Small intestine (tissue), 16 donors: Measurements from ENCODE around the gene C1orf232. TPM values are rescaled to one million over a fixed set of nuclear protein-coding genes. Genes with fewer than 3 reads are reported as not detected.

Source experiments
- DNase-seq, 2 donors: peaks; one replicate each; pipeline versions ENCODE4 v3.0.0 to v3.0.0-alpha.2; 2013
- FAIRE-seq: peaks from 2 replicates; lab custom pipeline; 2012; peaks lifted over from hg19 to GRCh38; lab: Jason Lieb, UNC
- H3K27ac ChIP-seq, 3 donors: one replicate each; pipeline ENCODE4 v1.5.1; 2013; ENCODE audit warnings: low read length in 2 of 3, mild to moderate bottlenecking in 2 of 3, control low read depth in 1 of 3, inconsistent platforms in 1 of 3, low read depth in 1 of 3, moderate library complexity in 1 of 3
- H3K27me3 ChIP-seq, 3 donors: one replicate each; pipeline ENCODE4 v1.6.1; 2013; ENCODE audit warnings: low read length in 3 of 3, inconsistent platforms in 1 of 3; ENCODE audit not compliant: control insufficient read depth in 3 of 3, insufficient read depth in 3 of 3
- H3K36me3 ChIP-seq, 3 donors: one replicate each; pipeline ENCODE4 v1.6.1; 2013; ENCODE audit warnings: low read length in 3 of 3, inconsistent platforms in 1 of 3, low read depth in 1 of 3, mild to moderate bottlenecking in 1 of 3, moderate library complexity in 1 of 3; ENCODE audit not compliant: control insufficient read depth in 3 of 3, insufficient read depth in 2 of 3
- H3K4me1 ChIP-seq, 3 donors: one replicate each; pipeline ENCODE4 v1.6.1; 2013; ENCODE audit warnings: low read length in 2 of 3, inconsistent platforms in 1 of 3, low read depth in 1 of 3, mild to moderate bottlenecking in 1 of 3, moderate library complexity in 1 of 3; ENCODE audit not compliant: control insufficient read depth in 3 of 3, insufficient read depth in 2 of 3
- H3K4me3 ChIP-seq, 3 donors: one replicate each; pipeline ENCODE4 v1.5.1; 2013; ENCODE audit warnings: low read length in 3 of 3, control low read depth in 1 of 3, inconsistent platforms in 1 of 3, low read depth in 1 of 3, mild to moderate bottlenecking in 1 of 3, moderate library complexity in 1 of 3
- H3K9me3 ChIP-seq, 2 donors: one replicate each; pipeline ENCODE4 v1.6.1; 2013; ENCODE audit warnings: low read depth in 1 of 2, low read length in 1 of 2; ENCODE audit not compliant: control insufficient read depth in 2 of 2, insufficient read depth in 1 of 2
- WGBS, 3 donors: extraction: QIAGEN DNeasy Blood & Tissue Kit; methylation state at CpG; one replicate each; pipeline ENCODE4 v1.1.7; 2013; 5-methylcytosine and 5-hydroxymethylcytosine counted together
- long read RNA-seq, 10 donors: transcript quantifications; one replicate each; lab custom pipeline, GENCODE V29; 2026
- polyA plus RNA-seq, 4 donors: library from polyadenylated mRNA; stranded (reverse) in 3 of 4; unstranded in 1 of 4; fragments of 200-250 nt in 3 of 4; fragments of 120-200 nt in 1 of 4; gene quantifications; one replicate each; pipeline versions ENCODE4 v1.2.1 to v1.2.3, GENCODE V29; 2013
- donor health status: healthy with polysubstance abuse.
- donor health status: control.
- donor health status: control.
- donor health status: Bipolar disorder and iron deficiency.
- donor health status: healthy.

The C1orf232 gene
- not detected for polyA plus RNA-seq
- long read RNA-seq, donor 1, result 0 reads
- long read RNA-seq, donor 2, result 0 reads
- long read RNA-seq, donor 3, result 0 reads
- long read RNA-seq, donor 4, result 0 reads
- long read RNA-seq, donor 5, result 0 reads
- long read RNA-seq, donor 6, result 0 reads
- long read RNA-seq, donor 7, result 0 reads
- long read RNA-seq, donor 8, result 0 reads
- long read RNA-seq, donor 9, result 0 reads
- long read RNA-seq, donor 10, result 0 reads

- peak within 1 kb of the TSS; percentile 64 to 88 (median 64) for H3K4me3 ChIP-seq
- peaks cover 0 to 4% (median 0%) of the 10 kb centered on the region in 3 donors for H3K27me3 ChIP-seq
Observed at GRCh38 chr1:26168410-26169197, at the start of gene C1orf232. TSS of gene C1orf232 (minus strand) at chr1:26168963. CDS start at chr1:26168499, 464 bp downstream.

DNA sequence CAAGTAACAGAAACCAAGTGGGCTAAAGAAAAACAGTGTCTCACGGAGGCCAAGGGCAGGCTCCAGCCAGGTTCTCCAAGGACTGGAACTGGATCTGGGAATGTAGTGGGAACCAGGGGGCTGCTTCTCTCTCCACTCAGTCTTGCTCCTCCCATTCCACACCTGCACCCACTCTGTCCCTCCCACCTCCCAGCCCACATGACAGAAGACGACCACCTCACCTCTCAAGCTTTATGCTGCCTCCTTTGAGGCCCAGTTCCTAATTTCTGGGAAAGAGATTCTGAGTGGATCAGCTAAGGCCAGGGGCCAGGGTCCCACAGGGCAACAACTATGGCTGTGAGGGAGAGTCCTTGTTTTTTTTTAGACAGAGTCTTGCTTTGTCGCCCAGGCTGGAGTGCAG is 46.5 kb upstream of the C1orf232 start:
- WGBS, 3 donors, result 33 to 49% (median 34%) methylated on average over 3 of the region's 3 CpGs
- no peaks in the 10 kb centered on the region for H3K27me3 ChIP-seq
- H3K4me1 ChIP-seq, result no peaks in the 10 kb centered on the region
- no peaks in the 10 kb centered on the region for H3K36me3 ChIP-seq
- FAIRE-seq (no peak), DNase-seq (no peak)
- H3K27ac ChIP-seq, result no peak overlapping the region
- no peaks in the 10 kb centered on the region for H3K9me3 ChIP-seq
- H3K4me3 ChIP-seq, result no peak overlapping the region

More at GRCh38 chr1:26168410-26169197, at the start of gene C1orf232:
- H3K36me3 ChIP-seq, result peaks cover 0 to 15% (median 0%) of the 10 kb centered on the region in 3 donors
- H3K4me1 ChIP-seq, result peaks cover 0 to 30% (median 0%) of the 10 kb centered on the region in 3 donors
- WGBS, 3 donors, result 47 to 61% (median 61%) methylated on average over 5 of the region's 5 CpGs
- peak within 1 kb of the TSS; percentile 34 to 90 (median 74) for H3K27ac ChIP-seq
- no peaks in the 10 kb centered on the region for H3K9me3 ChIP-seq
- no peak for DNase-seq
- FAIRE-seq, result no peak

GRCh38 chr1:26213335-26213905 is 44.7 kb upstream of the C1orf232 start:
- no peak overlapping the region for H3K4me3 ChIP-seq
- WGBS, 3 donors, result 78 to 91% (median 89%) methylated on average over 6 of the region's 6 CpGs
- H3K4me1 ChIP-seq, result no peaks in the 10 kb centered on the region
- H3K36me3 ChIP-seq, result no peaks in the 10 kb centered on the region
- no peak for DNase-seq
- no peaks in the 10 kb centered on the region for H3K9me3 ChIP-seq
- no peaks in the 10 kb centered on the region for H3K27me3 ChIP-seq
- no peak for FAIRE-seq
- H3K27ac ChIP-seq, result no peak overlapping the region

DNA sequence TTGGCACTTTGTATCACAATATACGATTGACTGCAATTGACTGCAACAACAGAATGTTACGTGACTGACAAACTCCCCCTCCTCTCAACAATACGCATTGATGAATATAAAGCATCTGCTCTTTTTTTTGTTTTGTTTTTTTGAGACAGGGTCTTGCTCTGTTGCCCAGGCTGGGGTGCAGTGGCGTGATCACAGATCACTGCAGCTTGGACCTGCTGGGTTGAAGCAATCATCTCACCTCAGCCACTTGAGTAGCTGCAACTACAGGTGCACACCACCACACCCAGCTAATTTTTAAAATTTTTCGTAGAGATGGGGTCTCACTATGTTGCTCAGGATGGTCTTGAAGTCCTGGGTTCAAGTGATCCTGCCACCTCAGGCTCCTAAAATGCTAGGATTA is 44.0 kb upstream of the C1orf232 start:
- no peaks in the 10 kb centered on the region for H3K36me3 ChIP-seq
- H3K9me3 ChIP-seq, result no peaks in the 10 kb centered on the region
- no peak for FAIRE-seq
- DNase-seq, result no peak
- no peaks in the 10 kb centered on the region for H3K27me3 ChIP-seq
- H3K4me1 ChIP-seq, result no peaks in the 10 kb centered on the region
- 81 to 88% (median 87%) methylated on average over 5 of the region's 5 CpGs for WGBS, 3 donors
- no peak overlapping the region for H3K27ac ChIP-seq
- H3K4me3 ChIP-seq, result no peak overlapping the region

- Histone ChIP-seq H3K4me1 (no peaks in the 10 kb centered on the region), H3K4me3 (no peak overlapping the region), H3K9me3 (no peaks in the 10 kb centered on the region), H3K36me3 (no peaks in the 10 kb centered on the region), H3K27me3 (no peaks in the 10 kb centered on the region), H3K27ac (no peak overlapping the region)
- WGBS, 3 donors, result 81 to 84% (median 84%) methylated on average over 5 of the region's 5 CpGs
- no peak for FAIRE-seq
- DNase-seq, result no peak
Observed at GRCh38 chr1:26210147-26210870, 41.5 kb upstream of the C1orf232 start.

DNA sequence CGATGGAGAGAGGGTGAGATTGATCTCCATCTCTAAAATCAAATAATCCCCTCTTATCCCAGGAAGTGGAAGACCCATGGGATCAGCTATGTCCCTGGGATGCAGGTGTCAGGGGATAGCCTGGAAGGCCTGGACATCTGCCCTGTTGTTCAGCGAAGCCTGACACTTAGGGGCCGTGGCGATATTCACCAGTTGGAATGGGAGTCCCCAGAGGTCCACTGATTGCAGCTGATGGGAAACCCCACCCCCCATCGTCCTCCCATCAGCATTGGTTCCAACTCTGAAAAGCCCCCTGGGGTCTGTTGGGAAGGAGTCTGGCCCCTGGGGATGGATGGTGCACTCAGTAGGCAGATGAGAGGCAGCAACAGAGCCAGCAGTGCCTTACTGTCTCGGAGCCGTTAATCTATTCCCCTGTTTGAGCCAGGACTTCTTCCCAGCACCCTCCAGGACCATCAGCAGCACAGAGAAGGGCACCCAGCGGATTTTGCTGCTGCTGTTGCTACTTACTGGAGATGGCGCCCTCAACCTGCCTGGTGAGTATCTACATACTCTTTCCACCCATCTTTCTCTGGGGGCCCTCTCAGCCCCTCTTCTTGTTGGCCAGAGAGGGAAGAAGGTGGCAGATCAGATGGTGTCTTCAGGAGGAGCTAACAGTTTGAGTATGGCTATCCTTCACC is 35.0 kb upstream of the C1orf232 start:
- no peak overlapping the region for H3K4me3 ChIP-seq
- H3K9me3 ChIP-seq, result no peaks in the 10 kb centered on the region
- FAIRE-seq (no peak), DNase-seq (no peak)
- no peaks in the 10 kb centered on the region for H3K36me3 ChIP-seq
- H3K4me1 ChIP-seq, result peaks cover 0 to 8% (median 4%) of the 10 kb centered on the region in 3 donors
- no peak overlapping the region for H3K27ac ChIP-seq
- WGBS, 3 donors, result 64 to 69% (median 69%) methylated on average over 9 of the region's 9 CpGs
- H3K27me3 ChIP-seq, result peaks cover 0 to 15% (median 5%) of the 10 kb centered on the region in 3 donors

- H3K4me3 ChIP-seq, result no peak overlapping the region
- no peak for FAIRE-seq
- WGBS, 3 donors, result 88 to 98% (median 90%) methylated on average over 5 of the region's 5 CpGs
Observed at GRCh38 chr1:26200413-26200812, 31.6 kb upstream of the C1orf232 start.

More at GRCh38 chr1:26200413-26200812, 31.6 kb upstream of the C1orf232 start:
- H3K9me3 ChIP-seq, result no peaks in the 10 kb centered on the region
- DNase-seq, result no peak
- H3K27me3 ChIP-seq, result peaks cover 0 to 15% (median 9%) of the 10 kb centered on the region in 3 donors
- no peak overlapping the region for H3K27ac ChIP-seq
- peaks cover 0 to 8% (median 4%) of the 10 kb centered on the region in 3 donors for H3K4me1 ChIP-seq
- H3K36me3 ChIP-seq, result no peaks in the 10 kb centered on the region
